Adipose tissue (tissue), 3 donors: Measurements from ENCODE around the gene C8B. TPM values are rescaled to one million over a fixed set of nuclear protein-coding genes. Genes with fewer than 3 reads are reported as not detected.

ENCODE experiments used
- H3K27ac ChIP-seq: one replicate; pipeline ENCODE4 v1.5.1; 2013; ENCODE audit warnings: low read depth, low read length
- WGBS, 3 donors: extraction: QIAGEN DNeasy Blood & Tissue Kit; methylation state at CpG; one replicate each; pipeline ENCODE4 v1.1.7; 2013; 5-methylcytosine and 5-hydroxymethylcytosine counted together
- polyA plus RNA-seq, 3 donors: library from polyadenylated mRNA; stranded (reverse); fragments of 200-250 nt; gene quantifications; one replicate each; pipeline ENCODE4 v1.2.3, GENCODE V29; 2013
- donor health status: healthy with polysubstance abuse.
- donor health status: Bipolar disorder and iron deficiency.
- donor health status: healthy.

The C8B gene
- polyA plus RNA-seq: not detected

GRCh38 chr1:56965916-56966697, at the start of gene C8B:
Gene C8B, minus strand, starts transcription at chr1:56966015. Its CDS starts 67 bp downstream, at chr1:56965948.
- H3K27ac ChIP-seq: no peak within 1 kb of the TSS
- WGBS, 3 donors: 86 to 94% (median 86%) methylated on average over 3 of the region's 3 CpGs

- 89 to 92% (median 92%) methylated on average over 15 of the region's 15 CpGs for WGBS, 3 donors
- H3K27ac ChIP-seq: no peak overlapping the region
These were observed 49.3 kb upstream of the C8B start for GRCh38 chr1:57015071-57015470.

- H3K27ac ChIP-seq: no peak overlapping the region
- WGBS, 3 donors: 62 to 75% (median 68%) methylated on average over 2 of the region's 2 CpGs
These were observed 47.7 kb upstream of the C8B start for GRCh38 chr1:57013522-57013921.

- WGBS, 3 donors: 77 to 94% (median 77%) methylated on average over 1 of the region's 1 CpG
- no peak overlapping the region for H3K27ac ChIP-seq
These were observed 46.5 kb upstream of the C8B start for GRCh38 chr1:57012315-57012714.

- WGBS, 3 donors: 85 to 91% (median 91%) methylated on average over 4 of the region's 4 CpGs
These were observed 44.7 kb upstream of the C8B start for GRCh38 chr1:57010511-57010910.

GRCh38 chr1:57007948-57008347, 42.1 kb upstream of the C8B start:
- H3K27ac ChIP-seq: no peak overlapping the region
- 45 to 67% (median 50%) methylated on average over 2 of the region's 2 CpGs for WGBS, 3 donors

More at GRCh38 chr1:57010511-57010910, 44.7 kb upstream of the C8B start:
- H3K27ac ChIP-seq: no peak overlapping the region

- no peak overlapping the region for H3K27ac ChIP-seq
- 41 to 74% (median 70%) methylated on average over 2 of the region's 2 CpGs for WGBS, 3 donors
These were observed 41.7 kb upstream of the C8B start for GRCh38 chr1:57007472-57007871.

GRCh38 chr1:57003398-57004139, 37.8 kb upstream of the C8B start:
- 50 to 55% (median 51%) methylated on average over 4 of the region's 4 CpGs for WGBS, 3 donors
- H3K27ac ChIP-seq: no peak overlapping the region

GRCh38 chr1:56995414-56996100, 29.7 kb upstream of the C8B start:
- 73 to 88% (median 80%) methylated on average over 4 of the region's 4 CpGs for WGBS, 3 donors
- no peak overlapping the region for H3K27ac ChIP-seq

GRCh38 chr1:56993475-56993874, 27.7 kb upstream of the C8B start:
- 96 to 98% (median 96%) methylated on average over 5 of the region's 5 CpGs for WGBS, 3 donors
- H3K27ac ChIP-seq: no peak overlapping the region

- WGBS, 3 donors: 69 to 81% (median 69%) methylated on average over 15 of the region's 15 CpGs
- H3K27ac ChIP-seq: no peak overlapping the region
These were observed 26.7 kb upstream of the C8B start for GRCh38 chr1:56992318-56993125.

GRCh38 chr1:56991576-56991975, 25.8 kb upstream of the C8B start:
- 73 to 82% (median 81%) methylated on average over 3 of the region's 3 CpGs for WGBS, 3 donors
- H3K27ac ChIP-seq: no peak overlapping the region

- no peak overlapping the region for H3K27ac ChIP-seq
- 70 to 79% (median 73%) methylated on average over 2 of the region's 2 CpGs for WGBS, 3 donors
These were observed 20.6 kb upstream of the C8B start for GRCh38 chr1:56986397-56986796.

GRCh38 chr1:56985857-56986256, 20.0 kb upstream of the C8B start:
- no peak overlapping the region for H3K27ac ChIP-seq
- WGBS, 3 donors: 94 to 95% (median 94%) methylated on average over 2 of the region's 2 CpGs

GRCh38 chr1:56983484-56983883, 17.7 kb upstream of the C8B start:
- WGBS, 3 donors: 68 to 80% (median 72%) methylated on average over 6 of the region's 6 CpGs
- no peak overlapping the region for H3K27ac ChIP-seq

GRCh38 chr1:56979986-56980755, 14.4 kb upstream of the C8B start:
- no peak overlapping the region for H3K27ac ChIP-seq
- 34 to 63% (median 40%) methylated on average over 4 of the region's 4 CpGs for WGBS, 3 donors

- 20 to 85% (median 82%) methylated on average over 5 of the region's 5 CpGs for WGBS, 3 donors
- H3K27ac ChIP-seq: no peak overlapping the region
These were observed 13.0 kb upstream of the C8B start for GRCh38 chr1:56978819-56979218.

- no peak overlapping the region for H3K27ac ChIP-seq
- 74 to 91% (median 74%) methylated on average over 4 of the region's 4 CpGs for WGBS, 3 donors
These were observed 12.1 kb upstream of the C8B start for GRCh38 chr1:56977910-56978309.
